GM19351 (cell line): ENCODE data around the gene CNOT10.
"Not testable (repeated sequence)": the region's sequence is repeated elsewhere in the genome, so short reads cannot be mapped to it uniquely, and the experiment has no call there.

Experiments used
- ATAC-seq: cut with Tn5 transposase; IDR thresholded peaks from one replicate; pipeline ENCODE4 v1.9.1; 2021; ENCODE audit warnings: mild to moderate bottlenecking, moderate library complexity; ENCODE audit not compliant: unreplicated experiment

Gene CNOT10, protein sequence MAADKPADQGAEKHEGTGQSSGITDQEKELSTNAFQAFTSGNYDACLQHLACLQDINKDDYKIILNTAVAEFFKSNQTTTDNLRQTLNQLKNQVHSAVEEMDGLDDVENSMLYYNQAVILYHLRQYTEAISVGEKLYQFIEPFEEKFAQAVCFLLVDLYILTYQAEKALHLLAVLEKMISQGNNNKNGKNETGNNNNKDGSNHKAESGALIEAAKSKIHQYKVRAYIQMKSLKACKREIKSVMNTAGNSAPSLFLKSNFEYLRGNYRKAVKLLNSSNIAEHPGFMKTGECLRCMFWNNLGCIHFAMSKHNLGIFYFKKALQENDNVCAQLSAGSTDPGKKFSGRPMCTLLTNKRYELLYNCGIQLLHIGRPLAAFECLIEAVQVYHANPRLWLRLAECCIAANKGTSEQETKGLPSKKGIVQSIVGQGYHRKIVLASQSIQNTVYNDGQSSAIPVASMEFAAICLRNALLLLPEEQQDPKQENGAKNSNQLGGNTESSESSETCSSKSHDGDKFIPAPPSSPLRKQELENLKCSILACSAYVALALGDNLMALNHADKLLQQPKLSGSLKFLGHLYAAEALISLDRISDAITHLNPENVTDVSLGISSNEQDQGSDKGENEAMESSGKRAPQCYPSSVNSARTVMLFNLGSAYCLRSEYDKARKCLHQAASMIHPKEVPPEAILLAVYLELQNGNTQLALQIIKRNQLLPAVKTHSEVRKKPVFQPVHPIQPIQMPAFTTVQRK

GRCh38 chr3:32684800-32685542, at the start of gene CNOT10:
TSS of gene CNOT10 (plus strand) at chr3:32685188. CDS start at chr3:32685461, 273 bp downstream.
- peak; percentile 96 for ATAC-seq

DNA sequence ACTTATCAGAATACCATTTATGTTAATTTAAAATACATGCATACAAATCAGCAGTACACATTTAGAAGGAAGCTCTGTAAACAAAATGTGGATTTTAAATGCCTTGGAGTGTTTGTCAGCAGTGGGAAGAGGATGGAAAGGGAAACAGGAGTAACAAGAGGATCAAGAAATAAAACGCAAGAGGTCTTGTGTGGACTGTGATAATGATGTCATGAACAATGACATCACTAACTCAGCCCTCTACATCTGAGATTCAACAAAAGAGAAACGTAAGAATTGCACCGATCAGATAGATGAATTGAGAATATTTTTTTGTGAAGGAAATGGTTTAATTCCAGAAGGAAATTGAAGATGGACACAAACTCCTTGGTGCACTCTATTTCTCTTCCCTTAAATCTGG, 44.0 kb upstream of the CNOT10 start:
- no peak for ATAC-seq

- no peak for ATAC-seq
Observed at GRCh38 chr3:32641356-32641755, 43.6 kb upstream of the CNOT10 start.

GRCh38 chr3:32643354-32643753, 41.6 kb upstream of the CNOT10 start:
- no peak for ATAC-seq

DNA sequence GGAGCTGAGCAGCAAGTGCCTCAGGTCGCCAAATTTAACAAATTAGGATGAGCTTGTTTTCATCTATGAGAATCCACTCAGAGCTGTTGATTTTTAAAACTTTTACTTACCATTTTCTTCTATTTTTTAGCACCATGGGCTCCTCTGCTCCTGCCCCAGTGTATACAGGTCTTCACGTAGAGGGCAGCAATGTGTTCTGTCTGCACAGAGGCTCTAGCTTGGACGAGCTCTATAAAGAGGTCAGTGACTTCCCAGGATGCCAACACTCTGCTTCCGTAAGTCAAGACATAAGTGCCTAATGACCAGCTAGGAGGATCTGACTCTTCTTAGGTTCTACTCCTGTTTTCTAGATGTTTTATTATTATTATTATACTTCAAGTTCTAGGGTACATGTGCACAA, 41.2 kb upstream of the CNOT10 start:
- no peak for ATAC-seq

GRCh38 chr3:32644380-32644779, 40.6 kb upstream of the CNOT10 start:
- ATAC-seq, result no peak

DNA sequence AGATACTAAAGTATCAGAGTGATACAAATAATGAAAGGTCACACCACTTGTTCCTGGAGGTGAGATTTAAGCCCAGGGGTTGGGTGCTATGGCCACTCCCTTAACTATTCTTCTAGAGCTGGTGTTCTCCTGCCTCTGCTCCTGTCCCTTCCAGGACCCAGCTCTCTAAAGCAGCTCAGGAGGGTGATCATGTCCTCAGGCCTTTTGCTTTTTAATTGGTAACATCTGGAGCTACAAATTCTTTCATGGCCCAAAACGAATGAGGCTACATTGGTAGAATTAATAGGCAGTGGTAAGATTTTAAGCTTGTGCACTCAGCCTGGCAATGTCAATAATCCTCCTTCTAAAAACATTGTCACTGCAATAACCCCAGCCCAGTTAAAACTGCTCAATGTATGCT, 38.2 kb upstream of the CNOT10 start:
- ATAC-seq, result no peak

DNA sequence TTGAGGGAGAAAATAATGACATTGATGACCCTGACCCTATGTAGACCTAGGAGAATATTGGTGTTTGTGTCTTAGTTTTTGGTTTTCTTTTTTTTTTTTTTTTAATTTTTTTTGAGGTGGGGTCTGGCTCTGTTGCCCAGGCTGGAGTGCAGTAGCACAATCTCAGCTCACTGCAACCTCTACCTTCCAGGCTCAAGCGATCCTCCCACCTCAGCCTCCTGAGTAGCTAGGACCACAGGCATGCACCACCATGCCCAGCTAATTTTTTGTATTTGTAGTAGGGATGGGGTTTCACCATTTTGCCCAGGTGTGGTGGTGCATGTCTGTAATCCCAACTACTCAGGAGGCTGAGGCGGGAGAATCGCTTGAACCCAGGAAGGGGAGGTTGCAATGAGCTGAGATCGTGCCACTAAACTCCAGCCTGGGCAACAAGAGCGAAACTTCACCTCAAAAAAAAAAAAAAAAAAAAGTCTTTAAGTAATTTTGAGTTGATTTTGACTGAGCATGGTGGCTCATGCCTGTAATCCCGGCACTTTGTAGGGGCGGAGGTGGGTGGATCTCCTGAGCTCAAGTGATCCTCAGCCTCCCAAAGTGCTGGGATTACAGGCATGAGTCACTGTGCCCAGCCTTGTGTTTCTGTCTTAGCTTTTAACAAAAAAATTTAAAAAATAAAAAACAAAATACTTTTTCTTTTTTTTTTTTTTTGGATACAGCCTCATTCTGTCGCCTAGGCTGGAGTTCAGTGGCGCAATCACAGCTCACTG, 32.5 kb upstream of the CNOT10 start:
- ATAC-seq, result not testable (repeated sequence)

DNA sequence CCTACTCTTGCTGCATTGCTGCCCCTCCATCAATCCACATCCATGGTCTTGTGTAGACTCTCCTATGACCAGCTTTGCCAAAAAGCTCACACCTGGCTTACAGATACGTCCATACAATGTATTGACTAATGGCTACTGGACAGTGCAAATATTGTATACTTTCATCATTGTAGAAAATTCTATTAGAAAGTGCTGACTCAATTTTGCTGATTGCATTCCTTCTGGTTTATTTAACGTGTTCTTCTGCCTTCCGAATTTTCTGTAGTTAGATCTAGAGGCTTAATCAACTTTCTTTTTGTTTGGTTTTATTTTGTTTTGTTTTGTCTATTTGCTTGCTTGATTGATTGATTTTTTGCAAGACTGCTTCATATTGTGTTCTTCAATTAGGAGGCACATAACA, 29.8 kb upstream of the CNOT10 start:
- no peak for ATAC-seq

GRCh38 chr3:32660634-32661033, 24.4 kb upstream of the CNOT10 start:
- no peak for ATAC-seq

GRCh38 chr3:32662647-32663046, 22.3 kb upstream of the CNOT10 start:
- no peak for ATAC-seq

GRCh38 chr3:32664630-32665075, 20.3 kb upstream of the CNOT10 start:
- not testable (repeated sequence) for ATAC-seq

DNA sequence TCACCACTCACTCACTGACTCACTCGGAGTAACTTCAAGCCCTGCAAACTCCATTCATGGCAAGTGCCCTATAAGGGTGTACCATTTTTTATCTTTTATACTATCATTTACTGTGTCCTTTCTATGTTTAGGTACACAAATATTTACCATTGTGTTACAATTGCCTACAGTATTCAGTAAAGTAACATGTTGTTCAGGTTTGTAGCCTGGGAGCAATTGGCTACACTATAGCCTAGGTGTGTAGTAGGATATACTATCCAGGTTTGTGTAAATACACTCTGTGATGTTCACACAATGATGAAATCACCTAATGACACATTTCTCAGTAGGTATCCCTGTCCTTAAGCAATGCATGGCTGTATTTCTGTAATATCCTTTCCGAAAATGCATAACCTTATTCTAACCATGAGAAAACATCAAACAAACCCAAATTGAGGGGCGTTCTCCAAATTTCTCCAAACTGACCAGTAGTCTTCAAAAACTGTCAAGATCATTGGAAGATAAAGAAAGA, 17.9 kb upstream of the CNOT10 start:
- ATAC-seq, result no peak

- ATAC-seq, result not testable (repeated sequence)
Observed at GRCh38 chr3:32669226-32669625, 15.8 kb upstream of the CNOT10 start.

- ATAC-seq, result not testable (repeated sequence)
Observed at GRCh38 chr3:32673730-32674129, 11.3 kb upstream of the CNOT10 start.

DNA sequence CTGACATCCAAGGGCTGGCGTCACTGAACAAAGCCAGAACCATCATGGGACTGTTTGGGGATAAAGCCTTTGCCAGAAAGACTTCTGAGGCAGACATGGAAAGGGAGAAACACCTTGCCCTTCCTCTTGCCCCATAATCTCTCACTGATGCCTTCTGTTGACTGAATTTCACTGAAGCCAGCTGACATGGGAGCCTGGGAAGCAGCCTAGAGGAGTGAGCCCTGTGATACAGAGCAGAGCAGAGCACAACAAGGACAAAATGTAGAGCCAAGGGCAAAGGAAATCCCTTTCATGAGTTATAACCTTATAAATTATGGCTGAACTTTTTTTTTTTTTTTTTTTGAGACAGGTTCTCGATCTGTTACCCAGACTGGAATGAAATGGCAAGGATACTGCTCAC, 9.8 kb upstream of the CNOT10 start:
- ATAC-seq, result no peak

DNA sequence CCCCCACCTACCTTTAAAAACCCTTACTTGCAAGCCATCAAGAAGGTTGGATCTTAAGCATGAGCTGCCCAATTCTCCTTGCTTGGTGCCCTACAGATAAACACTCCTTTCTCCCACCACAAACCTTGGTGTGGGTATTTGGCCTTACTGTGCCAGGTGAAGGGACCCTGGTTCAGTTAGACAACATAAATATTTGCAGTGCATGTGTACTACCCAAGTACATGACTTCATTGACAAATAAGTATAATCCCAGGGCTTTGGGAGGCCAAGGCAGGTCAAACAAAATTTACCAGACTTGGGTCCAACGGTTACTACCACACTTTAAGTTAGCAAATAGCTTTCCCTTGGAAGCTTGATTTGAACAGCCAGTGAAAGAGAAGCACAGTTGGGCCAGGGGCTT, 9.3 kb upstream of the CNOT10 start:
- ATAC-seq, result no peak

- no peak for ATAC-seq
Observed at GRCh38 chr3:32681811-32682210, 3.2 kb upstream of the CNOT10 start.

- ATAC-seq, result no peak
Observed at GRCh38 chr3:32684029-32684799, 774 bp upstream of the CNOT10 start.
